DMS153 (cell line): Measurements from ENCODE around the gene HOXC11.

Experiments used
- DNase-seq: peaks from one replicate; lab custom pipeline; 2025; lab: John Stamatoyannopoulos, UW

HOXC11 gene

GRCh38 chr12:53942467-53942997 is 30.4 kb upstream of the HOXC11 start:
- no peak for DNase-seq

DNA sequence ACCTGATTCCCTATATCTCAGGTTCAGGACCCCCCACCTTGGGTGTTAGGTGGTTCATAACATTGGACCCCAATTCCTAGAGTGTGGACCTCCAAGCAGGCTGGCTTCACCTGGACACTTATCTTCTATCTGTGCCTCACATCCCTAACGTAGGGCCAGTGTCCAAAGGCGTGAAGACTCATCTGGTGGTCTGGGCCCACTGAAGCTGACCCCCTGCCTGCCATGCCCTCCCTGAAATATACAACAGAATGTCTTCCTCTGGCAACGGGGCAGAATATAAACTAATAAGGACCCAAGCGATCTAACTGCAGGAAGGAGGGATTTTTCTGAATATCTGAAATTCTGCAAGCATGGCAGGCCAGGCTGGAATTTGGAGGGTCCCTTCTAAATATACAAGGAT is 28.7 kb upstream of the HOXC11 start:
- DNase-seq = no peak

- DNase-seq = no peak
Observed at GRCh38 chr12:53944907-53945847, 27.7 kb upstream of the HOXC11 start.

GRCh38 chr12:53947743-53948142 is 25.2 kb upstream of the HOXC11 start:
- no peak for DNase-seq

- no peak for DNase-seq
Observed at GRCh38 chr12:53948650-53949593, 24.0 kb upstream of the HOXC11 start.

DNA sequence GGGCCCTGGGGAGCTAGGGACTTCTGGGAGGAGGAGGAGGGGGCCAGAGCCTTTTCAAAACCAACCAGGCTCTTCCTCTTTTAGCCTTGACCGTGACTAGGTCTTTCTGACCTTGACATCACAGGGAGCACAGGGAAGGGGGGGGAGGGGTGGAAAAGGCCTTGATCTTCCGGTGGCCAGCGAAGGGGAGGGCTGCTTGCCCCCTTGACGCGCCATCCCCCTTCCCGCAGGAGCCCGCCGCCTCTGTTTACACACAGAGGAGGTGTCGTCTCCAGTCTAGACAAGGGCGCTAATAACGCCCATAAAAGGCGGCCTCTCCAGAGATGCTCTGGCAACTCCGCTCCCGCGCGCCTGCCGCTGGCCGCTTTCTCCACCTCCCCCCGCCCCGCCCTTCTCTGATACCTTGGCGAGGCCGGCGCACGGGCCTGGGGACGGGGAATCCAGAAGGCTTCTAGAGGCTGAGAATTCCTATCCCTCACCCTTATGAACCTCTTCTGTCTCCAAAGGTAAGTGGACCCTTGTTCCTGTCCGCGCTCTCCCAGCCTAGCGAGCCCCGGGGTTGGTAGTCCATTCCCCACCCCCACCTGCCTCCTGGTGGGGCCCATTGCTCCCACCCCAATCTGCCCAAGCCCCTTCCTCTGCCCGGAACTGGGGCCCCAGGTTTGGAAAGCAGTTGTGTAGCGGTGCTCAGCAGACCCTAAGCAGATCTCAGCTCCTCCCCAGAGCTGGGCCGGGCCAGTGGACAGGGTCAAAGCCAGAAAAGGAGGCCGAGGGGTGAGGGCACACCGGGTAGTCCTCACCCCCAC is 23.1 kb upstream of the HOXC11 start:
- DNase-seq = no peak

- no peak for DNase-seq
Observed at GRCh38 chr12:53950437-53950773, 22.5 kb upstream of the HOXC11 start.

- DNase-seq = no peak
Observed at GRCh38 chr12:53950789-53951576, 21.9 kb upstream of the HOXC11 start.

DNA sequence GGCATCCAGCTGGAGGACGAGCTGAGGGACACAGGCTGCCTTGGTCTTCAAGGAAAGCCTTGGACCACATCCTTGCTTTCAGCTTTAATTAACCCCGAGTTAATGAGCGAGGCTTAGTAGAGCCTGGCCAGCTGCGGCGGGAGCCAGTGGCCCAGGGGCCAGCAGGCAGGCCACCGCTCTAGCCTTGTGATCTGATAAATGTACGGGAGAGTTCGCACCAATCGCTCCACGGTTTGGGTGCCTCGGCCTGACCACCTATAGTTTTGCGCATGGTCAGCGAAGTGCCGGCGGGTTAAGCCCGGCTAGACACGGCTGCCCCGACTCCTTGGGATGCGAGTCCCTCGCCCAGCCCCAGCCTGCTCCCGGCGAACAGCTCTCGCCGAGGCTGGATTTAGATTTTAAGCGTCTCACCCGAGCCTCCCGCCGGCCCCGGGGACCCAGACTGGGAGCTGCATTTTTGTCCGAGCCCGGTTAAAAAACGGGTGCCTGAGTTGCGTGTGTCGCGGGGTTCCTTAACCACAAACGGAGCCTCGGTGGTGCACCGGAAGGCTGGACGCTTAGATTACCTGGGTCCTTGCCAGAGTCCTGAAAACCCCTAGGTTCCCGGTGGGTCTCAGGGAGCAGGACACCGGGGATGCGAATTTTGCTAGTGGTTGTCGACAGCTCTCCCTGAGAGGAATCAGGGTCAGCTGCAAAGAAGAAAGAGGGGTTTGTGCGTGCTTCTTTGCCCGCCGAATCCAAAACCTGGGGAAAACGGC is 21.2 kb upstream of the HOXC11 start:
- no peak for DNase-seq

GRCh38 chr12:53952335-53952694 is 20.6 kb upstream of the HOXC11 start:
- no peak for DNase-seq

- DNase-seq = no peak
Observed at GRCh38 chr12:53952871-53953734, 19.8 kb upstream of the HOXC11 start.

DNA sequence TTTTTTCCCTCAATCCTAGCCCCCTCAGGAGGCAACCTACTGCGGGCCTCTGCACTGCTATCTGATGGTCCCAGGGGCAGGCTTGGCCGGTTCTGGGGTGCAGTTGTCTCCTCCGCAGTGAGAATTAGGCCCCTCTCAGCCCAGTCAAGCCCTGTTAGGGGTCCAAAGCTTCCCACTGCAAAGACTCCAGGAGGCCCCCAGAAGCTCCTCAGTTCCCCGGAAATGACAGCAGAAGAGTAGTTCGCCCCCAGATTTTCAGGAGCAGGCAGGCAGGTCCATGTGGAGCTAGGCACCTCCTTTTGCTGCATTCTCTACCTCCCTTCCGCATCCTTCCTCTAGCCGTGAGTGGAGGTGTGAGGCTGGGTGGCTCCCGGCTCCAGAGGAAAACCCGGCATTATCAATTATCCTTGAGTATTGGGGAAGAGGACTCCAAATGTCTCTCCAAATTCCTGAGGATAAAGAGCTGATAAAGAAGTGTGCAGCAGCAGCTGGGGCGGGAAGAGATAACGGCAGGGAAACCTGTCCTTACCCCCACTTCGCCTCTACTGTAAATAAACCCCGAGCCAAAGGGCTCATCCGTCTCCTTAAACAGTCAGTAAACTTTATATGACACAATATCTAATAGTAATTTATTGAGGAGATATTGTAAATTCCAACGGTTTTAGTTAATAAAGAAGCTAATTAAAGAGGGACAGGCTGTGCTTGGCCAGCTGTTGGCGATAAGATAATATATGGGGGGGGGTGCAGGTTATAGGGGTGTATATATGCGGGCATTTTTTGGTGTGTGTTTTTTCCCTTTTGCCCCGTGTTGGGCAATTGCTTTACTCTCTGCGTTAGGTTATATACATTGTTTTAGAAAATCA is 18.9 kb upstream of the HOXC11 start:
- no peak for DNase-seq

- DNase-seq = no peak
Observed at GRCh38 chr12:53954694-53955035, 18.3 kb upstream of the HOXC11 start, which contains the start of gene HOXC12. Gene HOXC12, plus strand, starts transcription at chr12:53954903. Its CDS starts 27 bp downstream, at chr12:53954930.

GRCh38 chr12:53955036-53955775 is 17.7 kb upstream of the HOXC11 start:
- no peak for DNase-seq

DNA sequence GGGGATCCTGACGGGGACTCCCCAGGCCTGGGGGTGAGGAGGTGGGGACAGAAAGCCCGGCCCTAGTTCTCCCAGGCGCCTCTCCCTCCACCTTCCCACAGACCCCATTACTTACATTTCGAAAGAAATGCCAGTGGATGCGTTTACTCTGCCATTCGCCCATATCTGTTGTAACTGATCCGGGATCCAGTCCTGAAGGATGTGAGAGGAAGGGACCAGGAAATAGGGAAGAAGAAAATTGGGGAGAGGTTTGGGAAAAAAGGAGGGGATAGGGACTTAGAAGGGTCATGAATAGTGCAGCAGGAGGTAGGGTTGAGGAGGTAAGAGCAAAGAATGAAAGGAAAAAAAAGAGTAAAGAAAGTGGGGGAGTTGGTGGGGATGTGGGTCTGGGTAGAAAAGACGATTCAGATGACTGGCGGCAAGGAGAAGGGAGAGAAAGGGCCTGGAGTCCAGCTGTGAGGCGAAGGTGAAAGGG is 17.1 kb upstream of the HOXC11 start:
- no peak for DNase-seq

DNA sequence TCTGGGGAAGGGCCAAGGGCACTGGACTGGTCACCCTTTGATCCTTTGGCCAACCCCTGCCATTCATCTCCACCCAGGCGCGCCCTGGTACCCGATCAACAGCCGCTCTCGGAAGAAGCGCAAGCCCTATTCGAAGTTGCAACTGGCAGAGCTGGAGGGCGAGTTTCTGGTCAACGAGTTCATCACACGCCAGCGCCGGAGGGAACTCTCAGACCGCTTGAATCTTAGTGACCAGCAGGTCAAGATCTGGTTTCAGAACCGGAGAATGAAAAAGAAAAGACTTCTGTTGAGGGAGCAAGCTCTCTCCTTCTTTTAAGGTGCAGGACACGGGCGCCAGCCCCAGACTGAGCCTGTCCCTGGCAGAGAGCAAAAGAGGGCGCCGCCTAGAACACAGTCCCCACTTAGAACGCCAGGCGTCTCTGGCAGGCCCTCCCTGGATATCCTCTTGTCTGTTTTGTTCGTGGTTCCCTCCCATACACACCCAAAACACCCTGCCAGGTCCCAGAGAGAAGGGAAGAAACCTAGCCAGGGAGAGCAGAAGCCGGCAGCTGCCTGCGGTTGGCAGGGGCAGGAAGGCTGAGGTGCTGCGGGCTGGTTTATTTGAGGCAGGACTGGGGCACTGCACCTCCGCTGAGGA is 16.6 kb upstream of the HOXC11 start:
- no peak for DNase-seq
